GM19463 (cell line): ENCODE results near the gene TSPAN3.

ENCODE experiments used
- ATAC-seq: cut with Tn5 transposase; IDR thresholded peaks from one replicate; pipeline ENCODE4 v1.9.1; 2021; ENCODE audit warnings: mild to moderate bottlenecking, moderate library complexity; ENCODE audit not compliant: unreplicated experiment

Gene TSPAN3

GRCh38 chr15:77025083-77025901, 45.6 kb downstream of the TSPAN3 start:
- ATAC-seq = no peak

GRCh38 chr15:77024273-77025082, 46.4 kb downstream of the TSPAN3 start:
- no peak for ATAC-seq

GRCh38 chr15:77023576-77024272, 47.2 kb downstream of the TSPAN3 start:
- ATAC-seq = no peak

GRCh38 chr15:77022646-77023575, 48.0 kb downstream of the TSPAN3 start:
- no peak for ATAC-seq

- no peak for ATAC-seq
Measured at GRCh38 chr15:77021803-77022381, 49.0 kb downstream of the TSPAN3 start.

GRCh38 chr15:77021088-77021481, 49.8 kb downstream of the TSPAN3 start:
- no peak for ATAC-seq

- no peak for ATAC-seq
Measured at GRCh38 chr15:77020348-77021087, 50.4 kb downstream of the TSPAN3 start.

- no peak for ATAC-seq
Measured at GRCh38 chr15:77019521-77020331, 51.2 kb downstream of the TSPAN3 start.

GRCh38 chr15:77018796-77019505, 52.0 kb downstream of the TSPAN3 start:
- ATAC-seq = no peak

- ATAC-seq = no peak
Measured at GRCh38 chr15:77017761-77018720, 52.9 kb downstream of the TSPAN3 start.

GRCh38 chr15:77017091-77017660, 53.7 kb downstream of the TSPAN3 start:
- ATAC-seq = no peak

- ATAC-seq = no peak
Measured at GRCh38 chr15:77016321-77016695, 54.6 kb downstream of the TSPAN3 start.

- no peak for ATAC-seq
Measured at GRCh38 chr15:77015646-77016320, 55.1 kb downstream of the TSPAN3 start.

- peak; percentile 49 for ATAC-seq
Measured at GRCh38 chr15:77014132-77015081, 56.5 kb downstream of the TSPAN3 start.

GRCh38 chr15:77013776-77014131, 57.2 kb downstream of the TSPAN3 start:
- peak; percentile 61 for ATAC-seq
